Activated T-helper 1 cell treated with anti-CD3 and anti-CD28 coated beads, Interleukin-2, amount 50 U/mL, for 16 hours (primary cell): ENCODE results near the gene AIM2.
A peak's percentile ranks its signal among the peaks of the same experiment; 100 is the strongest.
"Not testable (repeated sequence)": the region's sequence is repeated elsewhere in the genome, so short reads cannot be mapped to it uniquely, and the experiment has no call there.

Experiments
- DNase-seq, 2 donors: peaks; one replicate each; pipeline ENCODE4 v3.0.0-alpha.2; 2020; ENCODE audit warnings: low read depth in 1 of 2, low spot score in 1 of 2

The AIM2 gene

GRCh38 chr1:159079525-159079924, 3.0 kb upstream of the AIM2 start:
- DNase-seq = no peak

- DNase-seq = peak; percentile 51 to 93
Observed at GRCh38 chr1:159077120-159077961, 775 bp upstream of the AIM2 start.

GRCh38 chr1:159071970-159072582, 4.5 kb downstream of the AIM2 start:
- no peak for DNase-seq

- no peak for DNase-seq
Observed at GRCh38 chr1:159068886-159069285, 7.7 kb downstream of the AIM2 start.

GRCh38 chr1:159067699-159068621, 8.6 kb downstream of the AIM2 start:
- DNase-seq = no peak

- no peak for DNase-seq
Observed at GRCh38 chr1:159066108-159066507, 10.5 kb downstream of the AIM2 start.

- no peak for DNase-seq
Observed at GRCh38 chr1:159065106-159065505, 11.5 kb downstream of the AIM2 start.

GRCh38 chr1:159058751-159059150, 17.8 kb downstream of the AIM2 start:
- DNase-seq = no peak

GRCh38 chr1:159056069-159056698, 20.4 kb downstream of the AIM2 start:
- no peak for DNase-seq

GRCh38 chr1:159055181-159055641, 21.4 kb downstream of the AIM2 start:
- DNase-seq = no peak

- DNase-seq = no peak
Observed at GRCh38 chr1:159054427-159054826, 22.1 kb downstream of the AIM2 start.

GRCh38 chr1:159051436-159051835, 25.1 kb downstream of the AIM2 start:
- no peak for DNase-seq

- not testable (repeated sequence) for DNase-seq
Observed at GRCh38 chr1:159046486-159046885, 30.1 kb downstream of the AIM2 start.

- DNase-seq = no peak
Observed at GRCh38 chr1:159040893-159041724, 35.5 kb downstream of the AIM2 start.

- no peak for DNase-seq
Observed at GRCh38 chr1:159040206-159040605, 36.4 kb downstream of the AIM2 start.

GRCh38 chr1:159030877-159031447, 45.6 kb downstream of the AIM2 start:
- DNase-seq = no peak

GRCh38 chr1:159030311-159030710, 46.3 kb downstream of the AIM2 start:
- no peak for DNase-seq

GRCh38 chr1:159026841-159027240, 49.7 kb downstream of the AIM2 start:
- not testable (repeated sequence) for DNase-seq

- DNase-seq = no peak
Observed at GRCh38 chr1:159025043-159025442, 51.5 kb downstream of the AIM2 start.

GRCh38 chr1:159023723-159024122, 52.8 kb downstream of the AIM2 start:
- DNase-seq = no peak
